HAP-1 (cell line): Measurements from ENCODE around the gene IFNAR2.

Experiments
- DNase-seq, 2 experiments: peaks; one replicate each; pipeline ENCODE4 v3.0.0-alpha.2; 2016 to 2020; ENCODE audit warnings: low spot score in 2 of 2
- H3K27me3 ChIP-seq: fragments of 250-450 bp; sonication (Bioruptor Pico); 2 replicates; pipeline ENCODE4 v1.5.1; 2020; ENCODE audit warnings: low read depth, mild to moderate bottlenecking, moderate library complexity
- H3K36me3 ChIP-seq: fragments of 250-450 bp; sonication (Bioruptor Pico); replicated peaks from 2 replicates; pipeline ENCODE4 v1.5.1; 2020; ENCODE audit warnings: mild to moderate bottlenecking
- H3K4me1 ChIP-seq: fragments of 250-450 bp; sonication (Bioruptor Pico); 2 replicates; pipeline ENCODE4 v1.5.1; 2020; ENCODE audit warnings: mild to moderate bottlenecking
- H3K4me3 ChIP-seq: fragments of 250-450 bp; sonication (Bioruptor Pico); 2 replicates; pipeline ENCODE4 v1.5.1; 2020; ENCODE audit warnings: mild to moderate bottlenecking, moderate library complexity
- H3K9me3 ChIP-seq: fragments of 250-450 bp; sonication (Bioruptor Pico); 2 replicates; pipeline ENCODE4 v1.5.1; 2020; ENCODE audit warnings: mild to moderate bottlenecking, moderate library complexity
- in situ Hi-C: fragments of 300-500 bp; cut with MboI; formaldehyde crosslinking; loops from 3 replicates; pipeline ENCODE4 v1.14.3; 2020; ENCODE audit warnings: low sequenced_read_pairs, inconsistent platforms, mixed read lengths

IFNAR2 gene

GRCh38 chr21:33270986-33271385 lies 41.2 kb downstream of the IFNAR2 start:
- Histone ChIP-seq H3K36me3 (peaks cover 13% of the 10 kb centered on the region; the same call in 1 of the 2 replicates), H3K9me3 (no peaks in the 10 kb centered on the region)

GRCh38 chr21:33273044-33273443 lies 43.3 kb downstream of the IFNAR2 start:
- Histone ChIP-seq H3K4me3 (no peak overlapping the region), H3K4me1 (no peaks in the 10 kb centered on the region), H3K36me3 (peaks cover 13% of the 10 kb centered on the region; the same call in 1 of the 2 replicates), H3K27me3 (no peaks in the 10 kb centered on the region), H3K9me3 (no peaks in the 10 kb centered on the region)
- in situ Hi-C loops: no loop called here
- DNase-seq: no peak

More at GRCh38 chr21:33270986-33271385, 41.2 kb downstream of the IFNAR2 start:
- no peaks in the 10 kb centered on the region for H3K27me3 ChIP-seq
- H3K4me1 ChIP-seq: no peaks in the 10 kb centered on the region
- DNase-seq: no peak
- in situ Hi-C loops: no loop called here
- no peak overlapping the region for H3K4me3 ChIP-seq

- Histone ChIP-seq H3K4me1 (no peaks in the 10 kb centered on the region), H3K27me3 (no peaks in the 10 kb centered on the region), H3K4me3 (no peak overlapping the region), H3K9me3 (no peaks in the 10 kb centered on the region), H3K36me3 (peaks cover 3% of the 10 kb centered on the region; the same call in 1 of the 2 replicates)
- in situ Hi-C loops: no loop called here
- no peak for DNase-seq
Measured at GRCh38 chr21:33278721-33279120, 49.0 kb downstream of the IFNAR2 start.

- in situ Hi-C loops: no loop called here
- Histone ChIP-seq H3K9me3 (no peaks in the 10 kb centered on the region), H3K27me3 (no peaks in the 10 kb centered on the region), H3K4me3 (no peak overlapping the region), H3K4me1 (no peaks in the 10 kb centered on the region), H3K36me3 (peaks cover 3% of the 10 kb centered on the region; the same call in 1 of the 2 replicates)
- no peak for DNase-seq
Measured at GRCh38 chr21:33279330-33279820, 49.6 kb downstream of the IFNAR2 start.
